Nephron (organoid): ENCODE data around the gene SULF2.

ENCODE experiments used
- H3K27ac Mint-ChIP-seq, 3 experiments: 2 replicates each; pipeline ENCODE4 v1.8.0; 2020; ENCODE audit warnings: mixed read lengths in 3 of 3, mild to moderate bottlenecking in 2 of 3, moderate library complexity in 1 of 3
- H3K27me3 Mint-ChIP-seq: 2 replicates; pipeline ENCODE4 v1.8.0; 2021; ENCODE audit warnings: low read depth, mild to moderate bottlenecking, moderate library complexity, mixed read lengths
- H3K36me3 Mint-ChIP-seq: 2 replicates; pipeline ENCODE4 v1.8.0; 2020; ENCODE audit warnings: low read depth, mixed read lengths
- H3K4me1 Mint-ChIP-seq: 2 replicates; pipeline ENCODE4 v1.8.0; 2020; ENCODE audit warnings: mixed read lengths
- H3K4me3 Mint-ChIP-seq, 3 experiments: 2 replicates each; pipeline ENCODE4 v1.8.0; 2020; ENCODE audit warnings: mild to moderate bottlenecking in 3 of 3, mixed read lengths in 3 of 3, moderate library complexity in 2 of 3
- H3K9me3 Mint-ChIP-seq: 2 replicates; pipeline ENCODE4 v1.8.0; 2020; ENCODE audit warnings: mixed read lengths
- CTCF ChIP-seq, 3 experiments: fragments of 200-600 bp; sonication (generic); IDR thresholded peaks; one replicate each; pipeline ENCODE4 v1.5.0; 2021; ENCODE audit warnings: antibody characterized with exemption in 3 of 3; ENCODE audit not compliant: unreplicated experiment in 3 of 3

The SULF2 gene

GRCh38 chr20:47741669-47742608 lies 43.3 kb downstream of the SULF2 start:
- no peak for TF ChIP-seq CTCF (IDR thresholded peaks at IDR 0.05; ENCODE audit: unreplicated experiment in 3 of 3)
- Mint-ChIP-seq H3K9me3 (no peaks in the 10 kb centered on the region), H3K4me1 (peaks cover 22% of the 10 kb centered on the region), H3K36me3 (peaks cover 31% of the 10 kb centered on the region), H3K27ac (peak overlapping the region; percentile 26 to 93 (median 69)), H3K4me3 (peak overlapping the region in 2 of 3 experiments; percentile 1 to 12), H3K27me3 (peaks cover 4% of the 10 kb centered on the region)

DNA sequence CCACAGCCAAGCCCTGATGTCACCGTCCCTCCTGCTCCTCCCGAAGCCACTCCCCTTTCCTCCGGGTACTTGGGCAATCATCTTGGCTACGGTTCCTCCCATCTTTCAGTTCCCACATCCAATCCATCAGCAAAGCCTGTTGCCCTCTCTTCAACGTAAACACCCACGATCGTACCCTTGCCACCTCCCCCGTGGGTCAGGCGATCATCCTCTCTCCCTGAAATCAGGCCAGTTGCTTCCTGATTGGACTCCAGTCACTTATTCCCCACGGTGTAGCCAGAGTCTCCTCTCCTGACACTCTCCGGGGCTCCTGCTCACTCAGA lies 44.5 kb downstream of the SULF2 start:
- Mint-ChIP-seq H3K4me1 (peaks cover 22% of the 10 kb centered on the region), H3K36me3 (peaks cover 37% of the 10 kb centered on the region), H3K9me3 (no peaks in the 10 kb centered on the region), H3K4me3 (no peak overlapping the region), H3K27me3 (peaks cover 4% of the 10 kb centered on the region), H3K27ac (no peak overlapping the region)
- TF ChIP-seq CTCF (IDR thresholded peaks at IDR 0.05; ENCODE audit: unreplicated experiment in 3 of 3) = no peak

DNA sequence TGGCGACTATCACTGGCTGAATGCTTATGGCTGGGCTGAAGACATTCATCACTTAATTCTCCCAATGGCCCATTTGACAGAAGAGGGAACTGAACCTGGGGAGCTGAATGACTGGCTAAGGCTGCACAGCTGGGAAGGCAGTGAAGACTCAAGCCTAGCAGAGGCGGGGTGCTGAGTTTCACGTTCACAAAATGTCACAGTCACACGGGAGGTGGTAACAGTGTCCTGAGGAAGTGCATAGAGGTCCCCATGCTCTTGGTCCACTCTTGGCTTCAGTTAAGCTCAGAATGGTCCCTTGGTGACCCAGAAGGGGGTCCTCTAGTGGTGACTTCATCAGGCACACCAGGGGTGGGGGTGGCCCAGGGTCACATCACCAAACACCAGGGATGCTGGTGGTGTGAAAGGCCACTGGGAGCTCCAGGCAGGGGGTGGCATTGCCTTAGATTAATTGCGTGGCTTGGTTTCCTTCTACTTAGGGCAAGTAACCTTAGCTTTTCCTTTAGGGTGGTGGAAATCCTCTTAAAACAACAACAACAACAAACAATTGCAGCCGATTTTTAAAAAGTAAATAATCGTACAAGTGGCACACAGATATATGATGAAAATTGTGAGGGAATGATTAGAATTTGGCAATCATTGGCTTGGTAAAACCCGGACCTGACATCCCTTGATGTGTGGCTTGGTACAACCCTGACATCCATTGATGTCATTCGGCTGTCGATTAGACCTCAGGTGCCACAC lies 45.0 kb downstream of the SULF2 start:
- Mint-ChIP-seq H3K4me1 (peaks cover 22% of the 10 kb centered on the region), H3K27me3 (peaks cover 4% of the 10 kb centered on the region), H3K4me3 (no peak overlapping the region), H3K27ac (no peak overlapping the region), H3K36me3 (peaks cover 38% of the 10 kb centered on the region), H3K9me3 (peaks cover under 1% of the 10 kb centered on the region)
- no peak for TF ChIP-seq CTCF (IDR thresholded peaks at IDR 0.05; ENCODE audit: unreplicated experiment in 3 of 3)

- peaks cover 52% of the 10 kb centered on the region for H3K36me3 Mint-ChIP-seq
- peaks cover 13% of the 10 kb centered on the region for H3K4me1 Mint-ChIP-seq
- peaks cover 4% of the 10 kb centered on the region for H3K27me3 Mint-ChIP-seq
- no peak for TF ChIP-seq CTCF (IDR thresholded peaks at IDR 0.05; ENCODE audit: unreplicated experiment in 3 of 3)
- no peak overlapping the region for H3K4me3 Mint-ChIP-seq
- peaks cover 6% of the 10 kb centered on the region for H3K9me3 Mint-ChIP-seq
- H3K27ac Mint-ChIP-seq = no peak overlapping the region
These were observed 47.4 kb downstream of the SULF2 start for GRCh38 chr20:47737923-47738322.

GRCh38 chr20:47736570-47737152 lies 48.6 kb downstream of the SULF2 start:
- H3K9me3 Mint-ChIP-seq = peaks cover 6% of the 10 kb centered on the region
- no peak overlapping the region for H3K4me3 Mint-ChIP-seq
- peaks cover 3% of the 10 kb centered on the region for H3K4me1 Mint-ChIP-seq
- H3K27ac Mint-ChIP-seq = no peak overlapping the region
- H3K36me3 Mint-ChIP-seq = peaks cover 54% of the 10 kb centered on the region
- H3K27me3 Mint-ChIP-seq = peaks cover 4% of the 10 kb centered on the region
- no peak for TF ChIP-seq CTCF (IDR thresholded peaks at IDR 0.05; ENCODE audit: unreplicated experiment in 3 of 3)
